ENCODE data around the gene MALSU1. TPM values are rescaled to one million over a fixed set of nuclear protein-coding genes. Genes with fewer than 3 reads are reported as not detected.
A peak's percentile ranks its signal among the peaks of the same experiment; 100 is the strongest.

MALSU1 gene
- total RNA-seq: 10 to 100 TPM; 49.8 to 51.8 TPM

- peak within 1 kb of the TSS; percentile 96 for H3K4me3 Mint-ChIP-seq
Observed at GRCh38 chr7:23298885-23299769, at the start of gene MALSU1. Gene MALSU1 (plus strand): TSS chr7:23299339. CDS start chr7:23299353, 14 bp downstream.

GRCh38 chr7:23249486-23249885 is 49.7 kb upstream of the MALSU1 start:
- no peaks in the 10 kb centered on the region for H3K9me3 Mint-ChIP-seq
- H3K36me3 Mint-ChIP-seq (ENCODE audit: low read depth): no peaks in the 10 kb centered on the region
- H3K27me3 Mint-ChIP-seq: peaks cover 77% of the 10 kb centered on the region
- DNase-seq: no peak
- POLR2A ChIA-PET: no interaction called here
- no peak overlapping the region for H3K4me3 Mint-ChIP-seq
- CTCF ChIA-PET: interaction anchor here (0.6 kb wide), 1 partner anchor 11 kb away, joined by 3 read pairs; no protein-coding TSS in a partner anchor
- peaks cover 2% of the 10 kb centered on the region for H3K4me1 Mint-ChIP-seq
- no peak overlapping the region for H3K27ac Mint-ChIP-seq

More at GRCh38 chr7:23298885-23299769, at the start of gene MALSU1:
- no peaks in the 10 kb centered on the region for H3K27me3 Mint-ChIP-seq
- POLR2A ChIA-PET: interaction anchor here (0.8 to 2.1 kb wide), 19 partner anchors 9 to 240 kb away, joined by 3 to 8 read pairs (median 5); partner anchors contain the start of gene NUP42
- peak; percentile 96 for DNase-seq
- peaks cover 32% of the 10 kb centered on the region for H3K4me1 Mint-ChIP-seq
- H3K9me3 Mint-ChIP-seq: no peaks in the 10 kb centered on the region
- H3K27ac Mint-ChIP-seq: peak within 1 kb of the TSS; percentile 91
- peaks cover 25% of the 10 kb centered on the region for H3K36me3 Mint-ChIP-seq (ENCODE audit: low read depth)
- CTCF ChIA-PET: interaction anchor here (1.6 to 2.3 kb wide), 4 partner anchors 26 to 248 kb away, joined by 4 to 11 read pairs (median 6); no protein-coding TSS in a partner anchor

GRCh38 chr7:23254051-23254681 is 45.0 kb upstream of the MALSU1 start:
- POLR2A ChIA-PET: no interaction called here
- no peak overlapping the region for H3K27ac Mint-ChIP-seq

DNA sequence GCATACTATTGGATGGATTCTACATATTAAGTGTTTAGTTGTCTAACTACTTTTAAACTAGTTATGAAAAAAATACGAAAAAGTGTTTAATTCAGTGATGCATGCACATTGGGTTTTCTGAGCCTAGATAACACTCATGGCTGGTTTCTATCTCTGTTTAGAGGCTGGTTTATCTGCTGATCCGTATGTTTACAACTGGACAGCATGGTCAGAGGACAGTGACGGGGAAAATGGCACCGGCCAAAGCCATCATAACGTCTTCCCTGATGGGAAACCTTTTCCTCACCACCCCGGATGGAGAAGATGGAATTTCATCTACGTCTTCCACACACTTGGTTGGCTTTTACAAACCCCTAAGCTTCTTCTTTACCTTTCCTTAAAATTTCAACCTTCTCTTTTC is 42.4 kb upstream of the MALSU1 start:
- CTCF ChIA-PET: no interaction called here
- Mint-ChIP-seq H3K27me3 (peaks cover 43% of the 10 kb centered on the region), H3K4me1 (no peaks in the 10 kb centered on the region), H3K4me3 (no peak overlapping the region), H3K36me3 (ENCODE audit: low read depth) (no peaks in the 10 kb centered on the region), H3K27ac (no peak overlapping the region), H3K9me3 (no peaks in the 10 kb centered on the region)
- no peak for DNase-seq
- POLR2A ChIA-PET: no interaction called here

More at GRCh38 chr7:23254051-23254681, 45.0 kb upstream of the MALSU1 start:
- Mint-ChIP-seq H3K27me3 (peaks cover 65% of the 10 kb centered on the region), H3K4me1 (no peaks in the 10 kb centered on the region), H3K9me3 (no peaks in the 10 kb centered on the region), H3K4me3 (no peak overlapping the region), H3K36me3 (ENCODE audit: low read depth) (no peaks in the 10 kb centered on the region)
- CTCF ChIA-PET: interaction anchor here (1.0 to 2.1 kb wide), 3 partner anchors 10 to 19 kb away, joined by 3 to 6 read pairs (median 3); no protein-coding TSS in a partner anchor
- no peak for DNase-seq

- Mint-ChIP-seq H3K9me3 (no peaks in the 10 kb centered on the region), H3K4me3 (no peak overlapping the region), H3K27ac (no peak overlapping the region), H3K36me3 (ENCODE audit: low read depth) (no peaks in the 10 kb centered on the region), H3K4me1 (peaks cover 2% of the 10 kb centered on the region), H3K27me3 (peaks cover 19% of the 10 kb centered on the region)
- POLR2A ChIA-PET: no interaction called here
- no peak for DNase-seq
- CTCF ChIA-PET: interaction anchor here (2.0 to 7.5 kb wide), 2 partner anchors 11 to 203 kb away, joined by 5 to 90 read pairs; no protein-coding TSS in a partner anchor
Observed at GRCh38 chr7:23260371-23260770, 38.8 kb upstream of the MALSU1 start.

- Mint-ChIP-seq H3K27ac (no peak overlapping the region), H3K27me3 (peaks cover 12% of the 10 kb centered on the region), H3K4me3 (no peak overlapping the region), H3K4me1 (peaks cover 5% of the 10 kb centered on the region), H3K36me3 (ENCODE audit: low read depth) (no peaks in the 10 kb centered on the region), H3K9me3 (no peaks in the 10 kb centered on the region)
- CTCF ChIA-PET: interaction anchor here (0.6 to 7.5 kb wide), 13 partner anchors 10 to 336 kb away, joined by 3 to 90 read pairs (median 4); partner anchors contain the start of gene CCDC126
- DNase-seq: peak; percentile 65
- POLR2A ChIA-PET: no interaction called here
Observed at GRCh38 chr7:23261843-23262452, 37.2 kb upstream of the MALSU1 start.

- DNase-seq: no peak
- Mint-ChIP-seq H3K27ac (no peak overlapping the region), H3K4me1 (peaks cover 5% of the 10 kb centered on the region), H3K27me3 (peaks cover 3% of the 10 kb centered on the region), H3K9me3 (no peaks in the 10 kb centered on the region), H3K4me3 (no peak overlapping the region), H3K36me3 (ENCODE audit: low read depth) (no peaks in the 10 kb centered on the region)
- ChIA-PET POLR2A (no interaction called here), CTCF (interaction anchor here (0.6 to 7.5 kb wide), 5 partner anchors 7 to 305 kb away, joined by 3 to 90 read pairs (median 4); no protein-coding TSS in a partner anchor)
Observed at GRCh38 chr7:23264916-23265458, 34.2 kb upstream of the MALSU1 start.

DNA sequence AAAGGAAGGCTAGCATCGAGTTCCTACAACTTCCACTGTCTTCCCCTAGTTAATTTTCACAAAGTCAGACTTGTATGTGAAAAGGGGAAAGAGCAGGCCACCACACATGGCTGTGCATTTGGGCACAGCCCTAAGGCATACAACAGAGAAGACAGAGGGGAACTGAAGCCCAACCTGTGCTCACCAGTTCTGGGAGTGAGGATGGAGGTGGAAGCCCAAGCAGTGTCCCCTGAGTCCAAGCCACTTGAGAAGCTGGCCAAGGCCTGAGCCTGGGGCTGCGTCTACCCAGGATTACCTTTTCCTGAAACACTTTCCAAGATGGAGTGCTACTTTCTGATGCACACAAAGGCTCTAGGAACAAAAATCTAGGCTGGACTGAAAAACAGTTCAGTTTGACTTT is 32.2 kb upstream of the MALSU1 start:
- POLR2A ChIA-PET: no interaction called here
- H3K36me3 Mint-ChIP-seq (ENCODE audit: low read depth): no peaks in the 10 kb centered on the region

DNA sequence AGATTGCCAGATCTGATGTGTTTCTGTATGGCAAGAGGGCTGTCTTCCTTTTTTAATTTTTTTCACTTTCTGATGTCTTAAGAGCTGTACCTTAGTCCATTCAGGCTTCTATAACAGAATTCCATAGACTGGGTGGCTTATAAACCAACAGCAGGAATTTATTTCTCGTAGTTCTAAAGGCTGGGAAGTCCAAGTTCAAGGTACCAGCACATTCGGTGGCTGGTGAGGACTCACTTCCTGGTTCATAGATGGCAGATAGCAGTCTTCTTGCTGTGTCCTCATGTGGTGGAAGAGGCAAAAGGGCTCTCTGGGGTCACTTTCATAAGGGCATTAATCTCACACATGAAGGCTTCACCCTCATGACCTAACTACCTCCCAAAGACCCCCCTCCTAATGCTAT is 31.8 kb upstream of the MALSU1 start:
- H3K9me3 Mint-ChIP-seq: no peaks in the 10 kb centered on the region
- POLR2A ChIA-PET: no interaction called here
- H3K27me3 Mint-ChIP-seq: peaks cover 5% of the 10 kb centered on the region

More for the DNA sequence above, 32.2 kb upstream of the MALSU1 start:
- DNase-seq: no peak
- CTCF ChIA-PET: interaction anchor here (1.7 kb wide), 1 partner anchor 10 kb away, joined by 6 read pairs; no protein-coding TSS in a partner anchor
- peaks cover 5% of the 10 kb centered on the region for H3K4me1 Mint-ChIP-seq
- H3K27ac Mint-ChIP-seq: no peak overlapping the region
- H3K4me3 Mint-ChIP-seq: no peak overlapping the region
- peaks cover 3% of the 10 kb centered on the region for H3K27me3 Mint-ChIP-seq
- H3K9me3 Mint-ChIP-seq: no peaks in the 10 kb centered on the region

DNA sequence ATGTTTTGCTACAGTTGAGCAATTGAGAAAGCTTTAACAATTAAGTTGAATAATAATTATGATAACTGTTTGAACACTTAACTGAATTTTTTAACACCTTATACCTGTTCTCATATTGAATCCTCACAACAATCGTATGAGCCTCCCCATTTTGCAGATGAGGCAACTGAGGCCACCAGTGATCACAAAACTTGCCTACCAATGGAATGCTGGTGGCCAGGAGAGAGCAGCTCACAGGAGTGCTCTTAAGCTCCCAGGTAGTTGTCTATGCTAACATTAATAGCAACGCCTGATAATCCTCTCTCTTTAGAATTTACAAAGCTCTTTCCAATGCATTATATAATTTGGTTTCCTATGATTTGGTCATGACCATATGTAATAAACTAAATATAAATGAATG is 31.0 kb upstream of the MALSU1 start:
- DNase-seq: no peak
- ChIA-PET POLR2A (no interaction called here), CTCF (interaction anchor here (0.7 to 6.8 kb wide), 4 partner anchors 7 to 443 kb away, joined by 3 to 90 read pairs (median 4); no protein-coding TSS in a partner anchor)
- peaks cover 5% of the 10 kb centered on the region for H3K27me3 Mint-ChIP-seq
- no peak overlapping the region for H3K4me3 Mint-ChIP-seq
- H3K4me1 Mint-ChIP-seq: peaks cover 13% of the 10 kb centered on the region
- no peak overlapping the region for H3K27ac Mint-ChIP-seq
- no peaks in the 10 kb centered on the region for H3K9me3 Mint-ChIP-seq
- no peaks in the 10 kb centered on the region for H3K36me3 Mint-ChIP-seq (ENCODE audit: low read depth)

More for the DNA sequence above, 31.8 kb upstream of the MALSU1 start:
- CTCF ChIA-PET: interaction anchor here (1.1 to 1.7 kb wide), 2 partner anchors 9 to 279 kb away, joined by 3 to 6 read pairs; no protein-coding TSS in a partner anchor
- H3K4me1 Mint-ChIP-seq: peaks cover 8% of the 10 kb centered on the region
- no peak for DNase-seq
- no peak overlapping the region for H3K4me3 Mint-ChIP-seq
- H3K36me3 Mint-ChIP-seq (ENCODE audit: low read depth): no peaks in the 10 kb centered on the region
- H3K27ac Mint-ChIP-seq: no peak overlapping the region

- no peak overlapping the region for H3K27ac Mint-ChIP-seq
- peaks cover 19% of the 10 kb centered on the region for H3K4me1 Mint-ChIP-seq
- H3K9me3 Mint-ChIP-seq: no peaks in the 10 kb centered on the region
- DNase-seq: no peak
- no peaks in the 10 kb centered on the region for H3K36me3 Mint-ChIP-seq (ENCODE audit: low read depth)
- no peak overlapping the region for H3K4me3 Mint-ChIP-seq
- peaks cover 5% of the 10 kb centered on the region for H3K27me3 Mint-ChIP-seq
- ChIA-PET CTCF (interaction anchor here (0.7 to 6.8 kb wide), 5 partner anchors 7 to 443 kb away, joined by 3 to 90 read pairs (median 3); no protein-coding TSS in a partner anchor), POLR2A (interaction anchor here (0.6 kb wide), 1 partner anchor 31 kb away, joined by 4 read pairs; the partner anchor contains the start of gene MALSU1)
Observed at GRCh38 chr7:23268746-23269145, 30.4 kb upstream of the MALSU1 start.

DNA sequence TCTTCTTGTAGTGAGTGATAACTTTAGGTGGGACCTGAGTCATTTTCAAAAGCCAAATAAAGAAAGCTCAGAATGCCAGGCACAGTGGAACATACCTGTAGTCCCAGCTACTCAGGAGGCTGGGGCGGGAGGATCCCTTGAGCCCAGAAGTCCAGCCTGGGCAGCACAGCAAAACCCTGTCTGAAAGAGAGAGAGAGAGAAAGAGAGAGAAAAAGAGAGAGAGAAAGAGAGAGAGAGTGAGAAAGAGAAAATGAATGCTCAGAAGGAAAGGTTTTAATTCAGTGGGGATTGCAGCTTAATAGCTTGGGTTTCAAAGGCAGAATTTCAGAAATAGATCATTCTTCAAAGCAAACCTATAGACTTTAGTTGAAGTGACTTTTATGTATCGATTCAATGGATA is 26.9 kb upstream of the MALSU1 start:
- Mint-ChIP-seq H3K27ac (no peak overlapping the region), H3K4me1 (peaks cover 15% of the 10 kb centered on the region), H3K4me3 (no peak overlapping the region), H3K9me3 (no peaks in the 10 kb centered on the region), H3K27me3 (peaks cover 5% of the 10 kb centered on the region), H3K36me3 (ENCODE audit: low read depth) (no peaks in the 10 kb centered on the region)
- ChIA-PET POLR2A (interaction anchor here (1.0 to 1.3 kb wide), 3 partner anchors 166 to 451 kb away, joined by 3 to 5 read pairs (median 3); no protein-coding TSS in a partner anchor), CTCF (interaction anchor here (0.6 to 6.8 kb wide), 46 partner anchors 10 to 441 kb away, joined by 3 to 90 read pairs (median 5); partner anchors contain the start of genes IGF2BP3, KLHL7 and MALSU1)
- DNase-seq: no peak
